Stomach (tissue), 9 donors: ENCODE data around the gene SESN2. TPM values are rescaled to one million over a fixed set of nuclear protein-coding genes. Genes with fewer than 3 reads are reported as not detected.

Experiments used
- DNase-seq, 2 donors: peaks; one replicate each; pipeline versions ENCODE4 v3.0.0 to v3.0.0-alpha.2; 2013 to 2019
- H3K27ac ChIP-seq, 5 donors: fragments of 200-600 bp in 4 of 5; sonication (generic) in 4 of 5; one replicate each; pipeline ENCODE4 v1.5.1; 2013 to 2019; ENCODE audit warnings: mild to moderate bottlenecking in 1 of 5, moderate library complexity in 1 of 5
- H3K27me3 ChIP-seq, 3 donors: fragments of 200-600 bp; sonication (generic); one replicate each; pipeline ENCODE4 v1.5.1; 2017 to 2019; ENCODE audit warnings: mixed run types in 1 of 3
- H3K36me3 ChIP-seq, 4 donors: fragments of 200-600 bp; sonication (generic); 1 replicate in 3 of 4; 2 replicates in 1 of 4; pipeline ENCODE4 v1.5.1; 2016 to 2019
- H3K4me1 ChIP-seq, 4 donors: fragments of 200-600 bp; sonication (generic); one replicate each; pipeline ENCODE4 v1.5.1; 2016 to 2019
- H3K4me3 ChIP-seq, 4 donors: fragments of 200-600 bp; sonication (generic) in 3 of 4; one replicate each; pipeline ENCODE4 v1.5.1; 2016 to 2019; ENCODE audit warnings: mild to moderate bottlenecking in 1 of 4
- H3K9me3 ChIP-seq, 4 donors: fragments of 200-600 bp; sonication (generic); one replicate each; pipeline ENCODE4 v1.5.1; 2016 to 2019
- EP300 ChIP-seq: sonication (generic); formaldehyde crosslinking; IDR thresholded peaks from one replicate; pipeline ENCODE4 v1.6.1; 2017; ENCODE audit warnings: antibody characterized with exemption
- POLR2A ChIP-seq, 4 donors: fragments of 450-650 bp; IDR thresholded peaks; one replicate each; pipeline ENCODE4 v1.6.1; 2016; ENCODE audit warnings: antibody characterized with exemption in 4 of 4, control low read depth in 2 of 4, mild to moderate bottlenecking in 1 of 4, moderate library complexity in 1 of 4
- POLR2AphosphoS5 ChIP-seq, 3 donors: sonication (generic); formaldehyde crosslinking; IDR thresholded peaks; one replicate each; pipeline ENCODE4 v1.6.1; 2016; ENCODE audit warnings: antibody characterized with exemption in 3 of 3
- WGBS, 5 donors: extraction: QIAGEN DNeasy Blood & Tissue Kit in 3 of 5; methylation state at CpG; one replicate each; pipeline versions ENCODE4 v1.1.5 to v1.1.7; 2013 to 2018; 5-methylcytosine and 5-hydroxymethylcytosine counted together
- intact Hi-C: fragments of 100-400 bp; cut with DNase I; formaldehyde crosslinking; loops from one replicate; pipeline ENCODE4 v1.15.1; 2023; ENCODE audit warnings: low total_unique reads
- polyA plus RNA-seq, 3 donors: library from polyadenylated mRNA; stranded (reverse); fragments of 200-250 nt; gene quantifications; one replicate each; pipeline ENCODE4 v1.2.3, GENCODE V29; 2013
- total RNA-seq, 5 donors: library from RNA; depleted of rRNA; stranded (reverse); fragments of >200 nt; gene quantifications; one replicate each; pipeline versions ENCODE4 v1.1.0 to v1.2.3, GENCODE V29; 2014 to 2016
- TF ChIP-seq, protein P1 (sequence below), 7 experiments: fragments of 450-650 bp in 4 of 7; fragments of 200-600 bp in 3 of 7; sonication (generic) in 3 of 7; IDR thresholded peaks; one replicate each; pipeline ENCODE4 v1.5.1; 2016 to 2019; ENCODE audit warnings: antibody characterized with exemption in 7 of 7, control low read depth in 2 of 7, mild to moderate bottlenecking in 1 of 7
- donor health status: healthy with polysubstance abuse.
- donor health status: Bipolar disorder and iron deficiency.
- donor health status: healthy.

SESN2 gene
- total and polyA plus RNA-seq, 8 donors: 2.3 to 20.3 (median 6.3) TPM

DNA sequence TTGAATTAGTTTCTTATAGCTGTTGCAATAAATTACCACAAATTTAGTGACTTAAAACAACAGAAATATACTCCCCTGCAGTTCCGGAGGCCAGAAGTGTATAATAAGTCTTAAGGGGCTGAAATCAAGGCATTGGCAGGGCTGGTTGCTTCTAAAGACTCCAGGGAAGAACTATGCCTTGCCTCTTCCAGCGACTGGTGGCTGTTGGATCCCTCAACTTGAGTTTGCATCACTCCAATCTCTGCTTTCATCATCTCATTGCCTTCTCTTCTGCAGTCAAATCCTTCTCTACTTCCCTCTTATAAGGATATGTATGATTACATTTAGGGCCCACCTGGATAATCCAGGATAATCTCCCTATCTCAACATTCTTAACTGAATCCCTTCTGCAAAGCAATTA lies 50.4 kb downstream of the SESN2 start:
- DNase-seq: no peak
- Histone ChIP-seq H3K36me3 (no peaks in the 10 kb centered on the region), H3K27me3 (peaks cover 0 to 26% (median 0%) of the 10 kb centered on the region in 3 donors), H3K27ac (no peak overlapping the region), H3K4me1 (peaks cover 0 to 7% (median 3%) of the 10 kb centered on the region in 4 donors), H3K4me3 (no peak overlapping the region), H3K9me3 (no peaks in the 10 kb centered on the region)
- TF ChIP-seq, protein P1, sequence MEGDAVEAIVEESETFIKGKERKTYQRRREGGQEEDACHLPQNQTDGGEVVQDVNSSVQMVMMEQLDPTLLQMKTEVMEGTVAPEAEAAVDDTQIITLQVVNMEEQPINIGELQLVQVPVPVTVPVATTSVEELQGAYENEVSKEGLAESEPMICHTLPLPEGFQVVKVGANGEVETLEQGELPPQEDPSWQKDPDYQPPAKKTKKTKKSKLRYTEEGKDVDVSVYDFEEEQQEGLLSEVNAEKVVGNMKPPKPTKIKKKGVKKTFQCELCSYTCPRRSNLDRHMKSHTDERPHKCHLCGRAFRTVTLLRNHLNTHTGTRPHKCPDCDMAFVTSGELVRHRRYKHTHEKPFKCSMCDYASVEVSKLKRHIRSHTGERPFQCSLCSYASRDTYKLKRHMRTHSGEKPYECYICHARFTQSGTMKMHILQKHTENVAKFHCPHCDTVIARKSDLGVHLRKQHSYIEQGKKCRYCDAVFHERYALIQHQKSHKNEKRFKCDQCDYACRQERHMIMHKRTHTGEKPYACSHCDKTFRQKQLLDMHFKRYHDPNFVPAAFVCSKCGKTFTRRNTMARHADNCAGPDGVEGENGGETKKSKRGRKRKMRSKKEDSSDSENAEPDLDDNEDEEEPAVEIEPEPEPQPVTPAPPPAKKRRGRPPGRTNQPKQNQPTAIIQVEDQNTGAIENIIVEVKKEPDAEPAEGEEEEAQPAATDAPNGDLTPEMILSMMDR (IDR thresholded peaks at IDR 0.05): no peak
- TF ChIP-seq POLR2A (IDR thresholded peaks at IDR 0.05): no peak
- no peak for TF ChIP-seq EP300
- no peak for TF ChIP-seq POLR2AphosphoS5 (IDR thresholded peaks at IDR 0.05)
- intact Hi-C loops: no loop called here
- 83 to 91% (median 87%) methylated on average over 2 of the region's 2 CpGs for WGBS, 5 donors

DNA sequence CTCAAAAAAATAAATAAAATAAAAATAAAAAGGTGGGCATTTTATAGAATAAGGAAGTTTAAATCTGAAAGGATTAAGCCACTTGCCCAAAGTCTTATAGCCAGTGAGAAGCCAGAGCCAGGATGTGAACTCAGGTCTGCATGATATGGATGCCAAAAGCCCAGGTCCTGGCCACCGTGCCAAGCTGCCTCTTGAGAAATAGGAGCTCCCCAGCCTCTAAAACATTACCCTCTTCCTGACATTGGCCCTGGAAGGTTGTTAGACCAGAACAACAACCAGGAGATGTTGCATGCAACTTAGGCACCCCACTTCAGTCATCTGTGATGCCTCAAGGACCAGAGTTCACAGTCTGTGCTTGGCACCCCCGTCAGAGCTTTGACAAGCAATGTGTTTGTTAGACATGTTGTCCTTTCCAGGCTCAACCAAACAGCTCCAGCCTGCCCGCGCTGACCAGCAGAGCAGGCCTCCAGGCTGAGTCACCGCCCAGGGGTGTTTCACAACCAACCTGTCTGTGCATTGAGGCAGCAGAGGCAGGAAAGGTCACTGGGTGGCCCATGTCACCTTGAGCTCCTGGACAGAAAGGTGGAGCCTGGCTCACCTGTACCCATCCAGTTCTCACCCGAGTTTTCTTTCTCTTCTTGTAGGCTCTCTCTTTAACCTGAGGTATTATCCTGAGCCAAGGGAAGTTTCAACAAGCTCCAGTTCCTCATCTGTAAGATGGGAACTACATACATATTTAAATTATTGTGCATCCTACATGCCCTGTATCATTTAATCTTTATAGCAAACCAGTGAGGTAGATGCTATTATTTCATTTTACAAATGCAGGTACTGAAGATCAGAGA lies 54.6 kb downstream of the SESN2 start:
- Histone ChIP-seq H3K9me3 (no peaks in the 10 kb centered on the region), H3K4me3 (no peak overlapping the region), H3K4me1 (peaks cover 0 to 7% (median 3%) of the 10 kb centered on the region in 4 donors), H3K27ac (peak overlapping the region in 2 of 5 donors; percentile 58 to 73), H3K36me3 (no peaks in the 10 kb centered on the region), H3K27me3 (peaks cover 0 to 13% (median 0%) of the 10 kb centered on the region in 3 donors)
- DNase-seq: peak; percentile 67 to 73
- 33 to 58% (median 44%) methylated on average over 6 of the region's 6 CpGs for WGBS, 5 donors
- intact Hi-C loops: no loop called here
- TF ChIP-seq POLR2A (IDR thresholded peaks at IDR 0.05) (no peak), EP300 (no peak), POLR2AphosphoS5 (IDR thresholded peaks at IDR 0.05) (no peak)
- TF ChIP-seq, protein P1 (IDR thresholded peaks at IDR 0.05): no peak

DNA sequence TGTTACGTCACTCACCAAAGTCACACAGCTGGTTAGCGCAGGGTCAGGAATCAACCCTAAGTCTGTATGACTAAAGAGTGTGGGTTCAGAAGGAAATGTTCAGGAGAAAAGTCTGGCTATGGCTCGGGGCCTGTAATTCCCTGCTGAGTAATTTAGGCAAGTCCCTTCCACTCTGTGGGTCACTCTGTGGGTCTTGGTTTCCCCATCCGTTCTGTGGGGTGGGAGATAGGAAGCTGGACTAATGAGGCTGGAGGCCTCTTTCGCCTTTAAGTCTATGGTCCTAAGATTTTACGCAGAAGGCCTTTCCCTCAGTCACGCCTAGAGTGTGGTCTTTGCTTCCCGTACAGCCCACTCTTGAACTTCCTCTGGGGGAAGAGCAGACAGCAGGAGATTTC lies 55.2 kb downstream of the SESN2 start:
- Histone ChIP-seq H3K4me3 (no peak overlapping the region), H3K4me1 (peaks cover 0 to 7% (median 3%) of the 10 kb centered on the region in 4 donors), H3K36me3 (no peaks in the 10 kb centered on the region), H3K27me3 (peaks cover 0 to 7% (median 0%) of the 10 kb centered on the region in 3 donors), H3K27ac (peak overlapping the region in 2 of 5 donors; percentile 58 to 73), H3K9me3 (no peaks in the 10 kb centered on the region)
- DNase-seq: no peak
- intact Hi-C loops: no loop called here
- 83 to 91% (median 84%) methylated on average over 8 of the region's 8 CpGs for WGBS, 5 donors
- TF ChIP-seq, protein P1 (IDR thresholded peaks at IDR 0.05): no peak
- no peak for TF ChIP-seq POLR2AphosphoS5 (IDR thresholded peaks at IDR 0.05)
- no peak for TF ChIP-seq EP300
- TF ChIP-seq POLR2A (IDR thresholded peaks at IDR 0.05): no peak

DNA sequence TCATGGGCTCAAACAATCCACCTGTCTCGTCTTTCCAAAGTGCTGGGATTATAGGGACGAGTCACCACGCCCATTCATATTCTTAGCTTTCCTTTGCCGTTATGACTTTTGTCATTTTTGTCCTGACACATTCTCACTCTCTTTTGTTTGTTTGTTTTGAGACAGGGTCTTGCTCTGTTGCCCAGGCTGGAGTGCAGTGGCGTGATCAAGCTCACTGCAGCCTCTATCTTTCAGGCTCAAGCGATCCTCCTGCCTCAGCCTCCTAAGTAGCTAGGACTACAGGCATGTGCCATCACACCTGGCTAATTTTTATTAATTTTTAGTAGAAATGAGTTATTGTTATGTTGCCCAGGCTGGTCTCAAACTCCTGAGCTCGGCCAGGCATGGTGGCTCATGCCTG lies 57.7 kb downstream of the SESN2 start:
- intact Hi-C loops: no loop called here
- 80 to 90% (median 87%) methylated on average over 7 of the region's 7 CpGs for WGBS, 5 donors
- TF ChIP-seq EP300 (no peak), POLR2A (IDR thresholded peaks at IDR 0.05) (no peak), POLR2AphosphoS5 (IDR thresholded peaks at IDR 0.05) (no peak)
- TF ChIP-seq, protein P1 (IDR thresholded peaks at IDR 0.05): no peak

More for the DNA sequence above, 57.7 kb downstream of the SESN2 start:
- no peak for DNase-seq
- Histone ChIP-seq H3K4me3 (no peak overlapping the region), H3K36me3 (no peaks in the 10 kb centered on the region), H3K4me1 (peaks cover 0 to 7% (median 3%) of the 10 kb centered on the region in 4 donors), H3K9me3 (no peaks in the 10 kb centered on the region), H3K27me3 (no peaks in the 10 kb centered on the region), H3K27ac (no peak overlapping the region)
